ENCODE data around the gene PCLAF.

DNA sequence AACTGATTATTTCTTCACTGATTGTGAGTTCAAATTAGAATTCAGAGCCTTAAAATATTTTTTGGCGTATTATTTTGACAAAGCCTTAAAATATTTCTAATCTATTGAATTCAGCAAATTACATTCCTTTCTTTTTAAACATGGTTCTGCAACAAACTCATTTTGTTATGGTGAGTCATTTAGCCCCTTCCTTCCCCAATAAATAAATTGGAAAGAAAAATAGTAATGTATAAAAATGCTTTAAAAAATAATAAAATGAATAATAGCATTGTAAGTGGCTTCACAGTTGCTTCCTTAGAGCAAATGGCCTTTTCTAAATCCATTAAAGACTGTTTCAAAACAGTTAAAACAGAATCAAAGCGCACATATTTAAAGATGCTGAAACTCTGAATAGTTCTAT, 37.4 kb downstream of the PCLAF start:
- TF ChIP-seq, protein P1, sequence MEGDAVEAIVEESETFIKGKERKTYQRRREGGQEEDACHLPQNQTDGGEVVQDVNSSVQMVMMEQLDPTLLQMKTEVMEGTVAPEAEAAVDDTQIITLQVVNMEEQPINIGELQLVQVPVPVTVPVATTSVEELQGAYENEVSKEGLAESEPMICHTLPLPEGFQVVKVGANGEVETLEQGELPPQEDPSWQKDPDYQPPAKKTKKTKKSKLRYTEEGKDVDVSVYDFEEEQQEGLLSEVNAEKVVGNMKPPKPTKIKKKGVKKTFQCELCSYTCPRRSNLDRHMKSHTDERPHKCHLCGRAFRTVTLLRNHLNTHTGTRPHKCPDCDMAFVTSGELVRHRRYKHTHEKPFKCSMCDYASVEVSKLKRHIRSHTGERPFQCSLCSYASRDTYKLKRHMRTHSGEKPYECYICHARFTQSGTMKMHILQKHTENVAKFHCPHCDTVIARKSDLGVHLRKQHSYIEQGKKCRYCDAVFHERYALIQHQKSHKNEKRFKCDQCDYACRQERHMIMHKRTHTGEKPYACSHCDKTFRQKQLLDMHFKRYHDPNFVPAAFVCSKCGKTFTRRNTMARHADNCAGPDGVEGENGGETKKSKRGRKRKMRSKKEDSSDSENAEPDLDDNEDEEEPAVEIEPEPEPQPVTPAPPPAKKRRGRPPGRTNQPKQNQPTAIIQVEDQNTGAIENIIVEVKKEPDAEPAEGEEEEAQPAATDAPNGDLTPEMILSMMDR (IDR thresholded peaks at IDR 0.05): no peak
- no peak for TF ChIP-seq EZH2 (IDR thresholded peaks at IDR 0.05; ENCODE audit: borderline replicate concordance, insufficient read depth, low read depth, low read length, poor library complexity, severe bottlenecking)

All from B cell (primary cell).